22Rv1 (cell line): ENCODE data around the gene SEC14L2.

Experiments used
- CTCF ChIP-seq: fragments of 450-650 bp; IDR thresholded peaks from 2 replicates; pipeline ENCODE4 v1.5.1; 2017; ENCODE audit warnings: mild to moderate bottlenecking
- ZFX ChIP-seq: fragments of 450-650 bp; IDR thresholded peaks from 2 replicates; pipeline ENCODE4 v1.6.1; 2017; ENCODE audit warnings: antibody characterized with exemption, borderline replicate concordance

- TF ChIP-seq CTCF (no peak), ZFX (no peak)
These were observed 15.0 kb downstream of the SEC14L2 start for GRCh38 chr22:30411780-30412179.
